HEK293 (cell line): ENCODE results near the gene SEMA3D.

Source experiments
- BCL11A ChIP-seq: fragments of 450-650 bp; formaldehyde crosslinking; IDR thresholded peaks from 2 replicates; pipeline ENCODE4 v1.5.1; 2016; ENCODE audit warnings: low read depth, missing biosample characterization, missing genetic modification characterization
- CTCF ChIP-seq: fragments of 450-650 bp; formaldehyde crosslinking; IDR thresholded peaks from 2 replicates; pipeline ENCODE4 v1.5.1; 2016; ENCODE audit warnings: missing biosample characterization, missing genetic modification characterization
- PRDM10 ChIP-seq: fragments of 450-650 bp; formaldehyde crosslinking; IDR thresholded peaks from 2 replicates; pipeline ENCODE4 v1.5.1; 2016; ENCODE audit warnings: missing biosample characterization, missing genetic modification characterization
- SCRT2 ChIP-seq: fragments of 450-650 bp; formaldehyde crosslinking; IDR thresholded peaks from 2 replicates; pipeline ENCODE4 v1.5.1; 2016; ENCODE audit warnings: missing biosample characterization, missing genetic modification characterization
- SP2 ChIP-seq: fragments of 450-650 bp; formaldehyde crosslinking; IDR thresholded peaks from 2 replicates; pipeline ENCODE4 v1.5.1; 2016; ENCODE audit warnings: missing biosample characterization, missing genetic modification characterization
- ZBTB20 ChIP-seq: fragments of 450-650 bp; formaldehyde crosslinking; IDR thresholded peaks from 2 replicates; pipeline ENCODE4 v1.5.1; 2016; ENCODE audit warnings: missing biosample characterization, missing genetic modification characterization
- ZNF175 ChIP-seq: fragments of 450-650 bp; formaldehyde crosslinking; IDR thresholded peaks from 2 replicates; pipeline ENCODE4 v1.5.1; 2016; ENCODE audit warnings: missing biosample characterization, missing genetic modification characterization
- ZNF274 ChIP-seq, 2 experiments: fragments of 200-500 bp in 1 of 2; fragments of 450-650 bp in 1 of 2; sonication (Bioruptor generic) in 1 of 2; formaldehyde crosslinking in 1 of 2; IDR thresholded peaks; 2 replicates each; pipeline versions ENCODE4 v1.5.1 to v1.6.1; 2014 to 2016; ENCODE audit warnings: borderline replicate concordance in 1 of 2, inconsistent platforms in 1 of 2, low read length in 1 of 2, missing biosample characterization in 1 of 2, missing genetic modification characterization in 1 of 2
- ZNF529 ChIP-seq: fragments of 450-650 bp; formaldehyde crosslinking; IDR thresholded peaks from 2 replicates; pipeline ENCODE4 v1.5.1; 2017; ENCODE audit warnings: missing genetic modification characterization, missing biosample characterization; ENCODE audit not compliant: insufficient replicate concordance

- TF ChIP-seq SP2, result no peak
- TF ChIP-seq PRDM10 (tag by site-specific recombination), result no peak
- no peak for TF ChIP-seq ZNF529
- TF ChIP-seq ZNF175 (tag by site-specific recombination), result no peak
- TF ChIP-seq SCRT2 (tag by site-specific recombination), result no peak
- no peak for TF ChIP-seq ZBTB20 (tag by site-specific recombination)
- TF ChIP-seq CTCF (tag by site-specific recombination), result no peak
- no peak for TF ChIP-seq ZNF274 (IDR thresholded peaks at IDR 0.05; ENCODE audit: low read length)
- TF ChIP-seq ZNF274 (tag by site-specific recombination; IDR thresholded peaks at IDR 0.05; ENCODE audit: borderline replicate concordance), result no peak
- TF ChIP-seq BCL11A (tag by site-specific recombination), result no peak
Observed at GRCh38 chr7:85010306-85010705, 176.6 kb downstream of the SEMA3D start.
